Measurements from ENCODE around the gene TCEA2.

TCEA2 gene

GRCh38 chr20:64049878-64050260 is 13.1 kb upstream of the TCEA2 start:
- no peak for DNase-seq

- DNase-seq: no peak
These were observed 12.6 kb upstream of the TCEA2 start for GRCh38 chr20:64050261-64051032.

- no peak for DNase-seq
These were observed 12.0 kb upstream of the TCEA2 start for GRCh38 chr20:64051033-64051452.

GRCh38 chr20:64051561-64052325 is 11.3 kb upstream of the TCEA2 start:
- DNase-seq: no peak

- no peak for DNase-seq
These were observed 10.7 kb upstream of the TCEA2 start for GRCh38 chr20:64052326-64052722.

GRCh38 chr20:64052987-64053840 is 9.8 kb upstream of the TCEA2 start:
- no peak for DNase-seq

GRCh38 chr20:64053841-64054661 is 8.9 kb upstream of the TCEA2 start:
- DNase-seq: no peak

GRCh38 chr20:64055396-64055892 is 7.6 kb upstream of the TCEA2 start:
- DNase-seq: no peak

- DNase-seq: no peak
These were observed 6.9 kb upstream of the TCEA2 start for GRCh38 chr20:64055893-64056638.

- no peak for DNase-seq
These were observed 6.4 kb upstream of the TCEA2 start for GRCh38 chr20:64056639-64056888.

- no peak for DNase-seq
These were observed 5.9 kb upstream of the TCEA2 start for GRCh38 chr20:64056889-64057627.

- no peak for DNase-seq
These were observed 5.1 kb upstream of the TCEA2 start for GRCh38 chr20:64057628-64058498.

- no peak for DNase-seq
These were observed 4.5 kb upstream of the TCEA2 start for GRCh38 chr20:64058536-64058935.

GRCh38 chr20:64062276-64062595 is 762 bp upstream of the TCEA2 start:
- no peak for DNase-seq

GRCh38 chr20:64063389-64064144 is 569 bp downstream of the TCEA2 start:
- DNase-seq: no peak

- no peak for DNase-seq
These were observed 1.2 kb downstream of the TCEA2 start for GRCh38 chr20:64064145-64064698.

- DNase-seq: no peak
These were observed 2.3 kb downstream of the TCEA2 start for GRCh38 chr20:64065062-64065973.

- DNase-seq: no peak
These were observed 3.0 kb downstream of the TCEA2 start for GRCh38 chr20:64065974-64066343.
